ENCODE results near the gene MYO3B.

MYO3B gene

GRCh38 chr2:170300993-170301392 lies 123.0 kb downstream of the MYO3B start:
- no peak for DNase-seq (ENCODE audit: low read depth)
- TF ChIP-seq CTCF (conservative IDR thresholded peaks at IDR 0.05; ENCODE audit: low read depth, low read length), result no peak
- no peak overlapping the region for H3K4me3 ChIP-seq (ENCODE audit: low read length)

- TF ChIP-seq CTCF (conservative IDR thresholded peaks at IDR 0.05; ENCODE audit: low read depth, low read length), result no peak
- no peak overlapping the region for H3K4me3 ChIP-seq (ENCODE audit: low read length)
- no peak for DNase-seq (ENCODE audit: low read depth)
Measured at GRCh38 chr2:170301626-170302025, 123.7 kb downstream of the MYO3B start.

- no peak for TF ChIP-seq CTCF (conservative IDR thresholded peaks at IDR 0.05; ENCODE audit: low read depth, low read length)
- no peak for DNase-seq (ENCODE audit: low read depth)
- no peak overlapping the region for H3K4me3 ChIP-seq (ENCODE audit: low read length)
Measured at GRCh38 chr2:170305711-170306110, 127.8 kb downstream of the MYO3B start.

GRCh38 chr2:170306293-170306873 lies 128.4 kb downstream of the MYO3B start:
- no peak overlapping the region for H3K4me3 ChIP-seq (ENCODE audit: low read length)
- TF ChIP-seq CTCF (conservative IDR thresholded peaks at IDR 0.05; ENCODE audit: low read depth, low read length), result no peak
- DNase-seq (ENCODE audit: low read depth), result no peak

- H3K4me3 ChIP-seq (ENCODE audit: low read length), result no peak overlapping the region
- DNase-seq (ENCODE audit: low read depth), result no peak
- TF ChIP-seq CTCF (conservative IDR thresholded peaks at IDR 0.05; ENCODE audit: low read depth, low read length), result no peak
Measured at GRCh38 chr2:170307052-170307451, 129.1 kb downstream of the MYO3B start.

- no peak for TF ChIP-seq CTCF (conservative IDR thresholded peaks at IDR 0.05; ENCODE audit: low read depth, low read length)
- no peak for DNase-seq (ENCODE audit: low read depth)
- no peak overlapping the region for H3K4me3 ChIP-seq (ENCODE audit: low read length)
Measured at GRCh38 chr2:170307555-170308351, 129.8 kb downstream of the MYO3B start.

All from retinal pigment epithelial cell (primary cell).